Middle frontal gyrus (tissue), 1 donor: ENCODE results near the gene CPB2.

ENCODE experiments used
- DNase-seq: peaks from one replicate; pipeline ENCODE4 v3.0.0-alpha.2; 2015; ENCODE audit warnings: low spot score; ENCODE audit errors: extremely low spot score

The CPB2 gene

GRCh38 chr13:46127358-46128023 is 22.7 kb upstream of the CPB2 start:
- DNase-seq: no peak

GRCh38 chr13:46126552-46127357 is 21.9 kb upstream of the CPB2 start:
- peak; percentile 80 for DNase-seq

GRCh38 chr13:46126056-46126455 is 21.2 kb upstream of the CPB2 start:
- no peak for DNase-seq

GRCh38 chr13:46124967-46125933 is 20.4 kb upstream of the CPB2 start:
- DNase-seq: no peak

GRCh38 chr13:46124531-46124966 is 19.7 kb upstream of the CPB2 start:
- no peak for DNase-seq

- DNase-seq: no peak
Observed at GRCh38 chr13:46122304-46122703, 17.5 kb upstream of the CPB2 start.

GRCh38 chr13:46121597-46122163 is 16.8 kb upstream of the CPB2 start:
- DNase-seq: no peak

- no peak for DNase-seq
Observed at GRCh38 chr13:46121033-46121432, 16.2 kb upstream of the CPB2 start.

- DNase-seq: no peak
Observed at GRCh38 chr13:46119883-46120614, 15.2 kb upstream of the CPB2 start.

- no peak for DNase-seq
Observed at GRCh38 chr13:46116653-46117502, 12.0 kb upstream of the CPB2 start.

GRCh38 chr13:46114613-46115012 is 9.8 kb upstream of the CPB2 start:
- DNase-seq: no peak

- no peak for DNase-seq
Observed at GRCh38 chr13:46113596-46113995, 8.8 kb upstream of the CPB2 start.

GRCh38 chr13:46111151-46111550 is 6.3 kb upstream of the CPB2 start:
- DNase-seq: no peak

- DNase-seq: no peak
Observed at GRCh38 chr13:46109451-46109850, 4.6 kb upstream of the CPB2 start.

- no peak for DNase-seq
Observed at GRCh38 chr13:46106839-46107371, 2.1 kb upstream of the CPB2 start.

GRCh38 chr13:46103037-46103436 is 1.8 kb downstream of the CPB2 start:
- no peak for DNase-seq

- DNase-seq: no peak
Observed at GRCh38 chr13:46102255-46102605, 2.6 kb downstream of the CPB2 start.

GRCh38 chr13:46101484-46102254 is 3.2 kb downstream of the CPB2 start:
- no peak for DNase-seq

- no peak for DNase-seq
Observed at GRCh38 chr13:46101002-46101401, 3.8 kb downstream of the CPB2 start.
